HL-60/S4 (cell line): Measurements from ENCODE around the gene HYI.

Source experiments
- in situ Hi-C: fragments of 300-500 bp; cut with MboI; formaldehyde crosslinking; loops from 2 replicates; pipeline ENCODE4 v1.14.3; 2022; ENCODE audit warnings: low sequenced_read_pairs

The HYI gene

DNA sequence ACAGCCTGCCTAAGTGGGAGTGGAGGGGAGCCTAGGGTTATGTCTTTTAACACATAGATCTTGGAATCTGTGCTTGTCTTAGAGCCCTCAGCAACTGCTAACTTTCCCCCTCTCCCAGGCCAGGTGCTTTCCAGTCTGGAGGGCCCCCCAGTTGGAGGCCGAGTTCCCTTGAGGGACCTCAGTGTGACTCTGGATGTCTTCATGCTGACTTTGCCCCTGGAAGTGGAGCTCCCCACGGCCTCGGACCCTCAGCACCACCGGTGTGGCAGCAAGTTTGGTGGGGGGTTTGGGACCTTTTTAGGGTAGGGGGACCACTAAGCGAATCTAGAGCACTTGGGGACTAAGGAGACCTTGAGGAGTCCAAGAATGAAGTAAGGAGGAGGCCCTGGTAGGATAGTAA lies 22.9 kb downstream of the HYI start:
- in situ Hi-C loops: no loop called here

DNA sequence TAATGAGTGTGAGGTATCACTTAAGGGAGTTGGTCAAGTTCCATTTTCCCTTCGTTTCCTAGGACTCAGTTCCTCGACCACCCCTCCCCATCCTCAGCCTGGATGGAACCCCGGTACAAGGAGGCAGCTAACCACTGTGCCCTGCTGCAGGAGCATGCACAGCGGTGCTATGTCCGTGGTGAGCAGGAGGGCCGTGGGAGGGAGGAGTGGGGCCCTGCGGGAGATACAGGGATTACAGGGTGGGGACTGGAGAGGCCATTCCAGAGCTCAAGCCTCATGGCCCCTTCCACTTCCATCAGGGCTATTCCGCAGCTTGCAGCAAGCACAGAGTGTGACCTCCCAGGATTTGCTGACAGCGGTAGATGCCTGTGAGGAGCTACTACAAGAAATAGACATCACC lies 25.8 kb downstream of the HYI start:
- in situ Hi-C loops: no loop called here

DNA sequence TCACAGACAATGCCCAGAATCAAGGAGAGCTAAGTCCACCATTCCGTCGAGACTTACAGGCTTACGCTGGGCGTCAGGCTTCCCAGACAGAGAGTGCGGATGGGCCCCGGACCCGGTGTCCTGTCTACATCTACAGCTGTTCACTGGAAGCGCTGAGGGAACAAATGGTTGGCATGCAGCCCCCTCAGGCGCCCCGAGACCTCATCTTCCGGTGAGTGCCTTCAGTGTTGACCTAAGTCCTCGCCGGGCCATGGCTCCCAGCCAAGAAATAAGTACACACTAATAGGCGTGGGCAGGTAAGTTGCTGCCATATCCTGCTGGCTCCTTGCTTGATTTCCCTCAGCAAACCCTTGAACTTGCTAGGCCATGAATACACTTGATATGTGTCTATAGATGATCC lies 26.2 kb downstream of the HYI start:
- in situ Hi-C loops: no loop called here

DNA sequence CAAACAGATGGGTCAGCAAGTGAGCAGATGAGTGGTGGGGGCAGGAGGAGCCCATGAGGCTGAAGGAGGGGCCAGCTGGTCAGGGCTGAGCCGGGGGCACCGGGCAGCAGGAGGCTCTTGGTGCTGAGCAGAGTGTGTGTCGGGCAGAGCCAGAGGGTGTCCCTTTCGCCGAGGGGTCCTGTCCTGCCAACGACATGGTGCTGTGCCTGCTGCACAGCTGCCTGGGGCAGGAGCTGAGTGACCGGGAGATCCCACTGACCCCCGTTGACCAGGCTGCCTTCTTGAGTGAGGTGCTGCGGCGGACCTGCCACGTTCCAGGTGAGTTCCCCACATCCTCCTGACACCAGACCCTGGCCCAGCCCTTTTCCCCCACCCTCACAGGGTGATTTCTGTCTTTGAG lies 27.5 kb downstream of the HYI start:
- in situ Hi-C loops: no loop called here

DNA sequence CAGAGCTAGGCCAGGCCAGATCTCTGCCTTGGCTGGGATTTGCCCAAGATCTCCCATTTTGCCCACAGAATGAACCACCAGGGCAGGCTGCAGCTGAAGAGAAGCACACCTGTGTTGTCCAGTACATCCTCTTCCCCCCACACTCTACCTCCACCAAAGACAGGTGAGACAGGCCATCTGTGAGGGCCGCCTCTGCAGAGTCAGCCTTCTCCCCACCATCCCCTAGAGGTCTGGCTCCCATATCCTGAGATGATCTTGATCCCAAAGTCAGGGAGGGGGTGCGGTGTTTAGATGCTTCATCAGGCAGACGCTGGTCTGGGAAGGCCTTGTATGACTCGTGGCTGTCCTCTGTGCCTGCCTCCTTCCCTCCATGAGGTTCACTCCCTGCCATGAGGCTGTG lies 28.7 kb downstream of the HYI start:
- in situ Hi-C loops: no loop called here

DNA sequence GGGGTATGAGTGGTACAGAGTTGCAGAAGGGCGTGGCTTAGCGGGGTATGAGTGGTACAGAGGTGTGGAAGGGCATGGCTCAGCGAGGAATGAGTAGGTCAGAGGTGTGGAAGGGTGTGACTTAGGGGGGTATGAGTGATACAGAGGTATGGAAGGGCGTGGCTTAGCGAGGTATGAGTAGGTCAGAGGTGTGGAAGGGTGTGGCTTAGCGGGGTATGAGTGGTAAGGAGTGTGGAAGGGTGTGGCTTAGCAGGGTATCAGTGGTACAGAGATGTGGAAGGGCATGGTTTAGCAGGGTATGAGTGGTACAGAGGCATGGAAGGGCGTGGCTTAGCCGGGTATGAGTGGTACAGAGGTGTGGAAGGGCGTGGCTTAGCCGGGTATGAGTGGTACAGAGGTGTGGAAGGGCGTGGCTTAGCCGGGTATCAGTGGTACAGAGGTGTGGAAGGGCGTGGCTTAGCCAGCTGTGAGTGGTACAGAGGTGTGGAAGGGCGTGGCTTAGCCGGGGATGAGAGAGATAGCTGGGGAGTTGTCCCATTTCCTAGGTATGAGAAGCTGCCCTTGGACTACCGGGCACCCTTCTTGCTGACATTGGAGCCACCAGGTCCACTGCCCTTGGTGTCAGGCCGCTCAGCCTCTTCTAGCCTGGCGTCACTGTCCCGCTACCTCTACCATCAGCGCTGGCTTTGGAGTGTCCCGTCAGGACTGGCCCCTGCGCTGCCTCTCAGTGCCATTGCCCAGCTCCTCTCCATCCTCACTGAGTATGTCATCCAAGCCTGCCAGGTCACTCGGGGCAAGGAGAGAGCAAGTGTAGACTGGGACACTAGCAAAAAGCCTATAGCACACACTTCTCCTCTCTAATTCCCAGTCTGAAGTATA lies 29.8 kb downstream of the HYI start:
- in situ Hi-C loops: loop anchor here (25.0 kb wide), 1 partner anchor 187 kb away; no protein-coding TSS in a partner anchor

DNA sequence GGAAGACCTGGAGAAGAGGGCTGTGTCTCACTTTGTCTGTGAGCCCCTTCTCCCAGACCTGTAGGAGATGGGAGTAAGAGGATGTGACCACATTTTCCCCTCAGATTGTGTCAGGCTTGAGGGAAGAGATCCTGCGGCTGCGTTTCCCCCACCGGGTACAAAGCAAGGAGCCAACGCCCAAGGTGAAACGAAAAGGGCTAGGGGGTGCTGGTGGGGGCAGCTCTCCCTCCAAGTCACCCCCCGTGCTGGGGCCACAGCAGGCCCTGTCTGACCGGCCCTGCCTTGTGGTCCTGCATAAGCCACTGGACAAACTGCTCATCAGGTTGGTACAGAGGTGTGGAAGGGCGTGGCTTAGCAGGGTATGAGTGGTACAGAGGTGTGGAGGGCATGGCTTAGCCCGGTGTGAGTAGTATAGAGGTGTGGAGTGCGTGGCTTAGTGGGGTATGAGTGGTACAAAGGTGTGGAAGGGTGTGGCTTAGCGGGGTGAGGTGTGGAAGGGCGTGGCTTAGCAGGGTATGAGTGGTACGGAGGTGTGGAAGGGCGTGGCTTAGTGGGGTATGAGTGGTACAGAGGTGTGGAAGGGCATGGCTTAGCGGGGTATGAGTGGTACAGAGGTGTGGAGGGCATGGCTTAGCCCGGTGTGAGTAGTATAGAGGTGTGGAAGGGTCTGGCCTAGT lies 30.6 kb downstream of the HYI start:
- in situ Hi-C loops: loop anchor here (25.0 kb wide), 1 partner anchor 186 kb away; no protein-coding TSS in a partner anchor

DNA sequence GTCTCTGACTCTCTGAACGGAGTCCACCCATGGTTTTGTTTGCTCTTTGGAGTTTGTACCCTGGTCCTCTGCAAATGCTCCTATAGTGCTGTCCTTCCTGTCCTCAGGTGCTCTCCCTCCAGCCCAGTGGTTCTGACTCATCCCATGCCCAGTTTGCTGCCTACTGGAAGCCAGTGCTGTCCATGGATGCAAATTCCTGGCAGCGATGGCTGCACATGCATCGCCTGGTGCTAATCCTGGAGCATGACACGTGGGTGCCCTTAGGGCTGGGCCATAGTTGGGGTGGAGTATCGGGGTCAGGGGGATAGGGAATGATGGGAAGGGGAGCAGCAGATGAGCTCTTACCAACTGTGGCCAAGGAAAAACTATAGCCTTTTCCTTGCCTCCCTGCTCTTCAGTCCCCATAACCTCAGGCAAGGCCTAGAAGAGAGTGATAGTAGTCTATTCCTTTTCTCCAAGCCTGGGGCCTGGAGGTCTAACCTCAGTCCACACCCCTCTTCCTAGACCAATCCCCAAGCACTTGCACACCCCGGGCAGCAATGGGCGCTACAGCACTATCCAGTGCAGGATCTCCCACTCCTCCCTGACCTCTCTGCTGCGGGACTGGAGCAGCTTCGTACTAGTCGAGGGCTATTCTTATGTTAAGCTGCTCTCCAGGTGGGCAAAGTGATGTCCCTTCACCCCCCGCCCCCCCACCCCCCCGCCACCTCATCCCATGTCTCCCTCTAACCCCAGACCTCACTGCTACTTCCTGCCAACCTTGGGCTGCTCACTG lies 31.6 kb downstream of the HYI start:
- in situ Hi-C loops: loop anchor here (25.0 kb wide), 1 partner anchor 185 kb away; no protein-coding TSS in a partner anchor

DNA sequence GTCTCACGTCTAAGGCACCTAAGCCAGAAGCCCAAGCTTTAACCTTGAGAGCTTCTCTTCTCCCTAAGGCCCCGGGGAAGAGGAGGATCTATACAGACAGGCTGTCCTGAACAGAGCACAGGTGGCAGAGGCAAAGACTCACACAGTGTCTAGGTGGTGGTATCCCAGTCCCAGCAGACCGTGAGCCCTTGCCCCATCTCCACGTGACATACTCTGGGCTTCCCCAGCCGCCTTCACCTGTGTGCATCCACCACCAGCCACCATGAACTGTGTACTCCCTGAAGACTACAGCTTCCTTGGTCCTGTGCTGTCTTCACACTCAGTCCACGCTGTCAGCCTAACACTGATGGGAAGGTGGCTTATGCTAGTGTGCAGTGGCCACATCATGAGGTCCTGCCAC lies 32.3 kb downstream of the HYI start:
- in situ Hi-C loops: loop anchor here (25.0 kb wide), 1 partner anchor 184 kb away; no protein-coding TSS in a partner anchor

DNA sequence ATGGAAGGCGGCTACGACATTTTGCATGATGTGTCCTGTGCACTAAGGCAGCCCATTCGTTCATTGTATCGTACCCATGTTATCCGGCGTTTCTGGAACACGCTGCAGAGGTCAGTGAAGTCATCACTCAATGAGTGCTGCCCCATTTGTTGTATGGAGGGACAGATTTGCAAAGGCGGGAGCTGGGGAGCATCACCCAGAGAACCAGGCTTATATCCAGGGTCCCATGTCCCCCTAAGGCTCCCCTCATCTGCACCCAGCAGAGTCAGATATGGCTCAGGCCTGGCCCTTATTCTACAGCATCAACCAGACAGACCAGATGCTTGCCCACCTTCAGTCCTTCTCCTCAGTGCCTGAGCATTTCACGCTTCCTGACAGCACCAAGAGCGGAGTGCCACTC lies 32.9 kb downstream of the HYI start:
- in situ Hi-C loops: loop anchor here (25.0 kb wide), 1 partner anchor 184 kb away; no protein-coding TSS in a partner anchor

DNA sequence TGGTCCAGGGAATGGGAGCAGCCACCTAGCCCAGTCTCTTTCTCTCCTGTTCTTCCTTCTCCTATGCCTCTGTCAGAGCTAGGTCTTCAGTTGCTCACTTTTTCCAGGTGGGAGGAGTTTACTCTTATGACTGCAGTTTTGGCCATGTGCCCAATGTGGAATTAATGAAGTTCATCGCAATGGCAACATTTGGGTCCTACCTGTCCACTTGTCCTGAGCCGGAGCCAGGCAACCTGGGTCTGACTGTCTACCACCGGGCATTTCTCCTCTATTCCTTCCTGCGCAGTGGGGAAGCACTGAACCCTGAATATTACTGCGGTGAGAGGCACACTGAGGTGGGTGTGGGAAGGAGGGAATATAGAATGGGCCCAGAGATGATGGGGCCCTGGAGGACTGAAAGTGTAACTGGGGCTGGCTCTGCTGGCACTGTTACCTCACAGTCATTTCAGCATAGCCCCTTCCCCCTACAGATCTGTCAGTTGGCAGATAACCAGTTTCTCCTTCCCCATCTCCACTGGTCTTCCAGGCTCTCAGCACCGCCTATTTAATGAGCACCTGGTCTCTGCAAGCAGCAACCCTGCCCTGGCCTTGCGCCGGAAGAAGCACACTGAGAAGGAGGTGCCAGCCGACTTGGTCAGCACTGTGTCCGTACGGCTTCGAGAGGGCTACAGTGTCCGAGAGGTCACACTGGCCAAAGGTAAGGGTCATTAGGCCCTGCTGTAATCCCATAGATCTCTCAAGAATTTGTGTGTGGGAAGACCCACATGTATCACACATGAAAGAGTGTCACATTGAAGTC lies 33.9 kb downstream of the HYI start:
- in situ Hi-C loops: loop anchor here (25.0 kb wide), 1 partner anchor 183 kb away; no protein-coding TSS in a partner anchor

DNA sequence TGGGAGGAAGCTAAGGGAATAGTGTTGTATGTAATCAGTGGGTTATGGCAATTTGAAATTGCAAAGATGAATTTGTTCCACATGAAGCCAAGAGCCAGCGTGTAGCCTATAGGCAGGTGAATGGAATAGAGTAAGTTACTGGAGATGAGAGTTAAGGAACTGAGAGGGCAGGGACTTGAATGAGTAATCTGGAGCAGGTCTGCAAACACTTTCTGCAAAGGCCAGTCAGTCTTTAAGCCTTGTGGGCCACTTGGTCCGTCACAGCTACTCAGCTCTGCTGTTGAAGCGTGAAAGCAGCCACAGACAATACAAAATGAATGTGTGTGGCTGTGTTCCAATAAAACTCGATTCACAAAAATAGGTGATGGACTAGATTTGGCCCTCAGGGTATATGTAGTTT lies 34.9 kb downstream of the HYI start:
- in situ Hi-C loops: loop anchor here (25.0 kb wide), 1 partner anchor 182 kb away; no protein-coding TSS in a partner anchor

DNA sequence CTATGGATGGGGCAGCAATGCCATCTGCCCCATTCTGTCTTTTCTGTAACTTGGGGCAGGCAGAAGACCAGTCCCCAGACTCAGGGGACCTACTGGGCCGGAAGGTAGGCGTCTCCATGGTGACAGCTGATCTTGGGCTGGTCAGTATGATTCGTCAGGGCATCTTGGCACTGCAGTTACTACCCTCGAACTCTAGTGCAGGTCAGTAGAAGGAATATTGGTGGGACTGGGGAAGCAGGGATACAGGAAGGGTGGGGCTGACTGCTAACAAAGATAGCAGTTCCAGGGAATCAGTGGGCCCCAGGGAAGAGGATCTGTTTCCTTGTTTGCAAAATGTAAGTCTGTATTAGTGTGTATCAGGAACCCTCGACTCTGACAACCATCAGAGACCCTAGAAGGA lies 37.8 kb downstream of the HYI start:
- in situ Hi-C loops: loop anchor here (25.0 kb wide), 1 partner anchor 179 kb away; no protein-coding TSS in a partner anchor

DNA sequence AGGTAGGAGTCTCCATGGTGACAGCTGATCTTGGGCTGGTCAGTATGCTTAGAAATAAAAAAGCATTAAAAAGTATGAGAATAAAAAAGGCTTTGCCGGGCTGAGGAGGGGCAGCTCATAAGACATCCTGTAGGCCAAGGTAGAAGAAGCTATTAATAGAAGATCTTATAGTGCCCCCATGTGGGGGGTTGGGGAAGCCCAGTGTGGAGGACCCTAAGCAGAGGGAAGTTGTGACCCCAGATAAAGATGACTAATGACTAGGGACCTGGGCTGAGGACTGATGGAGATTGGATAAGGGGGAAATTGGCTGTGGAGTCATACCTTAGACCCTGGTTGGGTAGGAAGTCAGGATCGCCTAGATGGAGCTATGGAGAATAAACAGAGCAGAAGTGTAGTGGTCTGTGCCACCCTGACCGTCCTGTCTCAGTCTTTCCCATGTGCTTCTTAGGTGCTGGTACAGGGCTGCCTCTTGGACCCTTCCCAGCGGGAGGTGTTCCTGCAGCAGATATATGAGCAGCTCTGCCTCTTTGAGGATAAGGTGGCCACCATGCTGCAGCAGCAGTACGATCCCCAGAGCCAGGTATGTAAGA lies 39.0 kb downstream of the HYI start:
- in situ Hi-C loops: loop anchor here (25.0 kb wide), 1 partner anchor 177 kb away; no protein-coding TSS in a partner anchor

DNA sequence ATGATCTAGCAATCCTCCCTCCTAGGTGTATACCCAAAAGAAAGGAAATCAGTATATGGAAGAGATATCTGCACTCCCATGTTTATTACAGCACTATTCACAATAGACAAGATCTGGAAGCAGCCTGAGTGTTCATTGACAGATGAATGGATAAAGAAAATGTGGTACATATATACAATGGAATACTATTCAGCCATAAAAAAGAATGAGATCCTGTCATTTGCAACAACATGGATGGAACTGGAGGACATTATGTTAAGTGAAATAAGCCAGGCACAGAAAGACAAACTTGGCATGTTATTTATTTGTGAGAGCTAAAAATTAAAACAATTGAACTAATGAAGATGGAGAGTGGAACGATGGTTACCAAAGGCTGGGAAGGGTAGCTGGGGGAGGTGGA lies 40.3 kb downstream of the HYI start:
- in situ Hi-C loops: loop anchor here (25.0 kb wide), 1 partner anchor 176 kb away; no protein-coding TSS in a partner anchor

DNA sequence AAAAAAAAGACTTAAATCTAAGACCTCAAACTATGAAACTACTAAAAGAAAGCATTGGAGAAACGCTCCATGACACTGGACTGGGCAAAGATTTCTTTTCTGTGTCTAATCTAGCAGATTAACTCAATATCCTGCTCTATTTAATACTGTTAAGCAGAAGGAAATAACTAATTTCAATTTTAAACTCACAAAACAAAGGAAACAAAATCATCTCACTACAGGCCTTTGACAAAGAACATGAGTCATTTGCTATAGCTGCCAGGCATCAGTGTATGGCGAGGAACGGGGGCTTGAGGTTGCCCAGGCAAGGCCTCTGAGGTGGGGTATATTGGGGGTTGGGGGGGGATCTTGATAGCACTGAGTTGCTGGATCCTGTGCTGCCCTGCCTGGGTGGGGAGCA lies 43.2 kb downstream of the HYI start:
- in situ Hi-C loops: loop anchor here (25.0 kb wide), 1 partner anchor 173 kb away; no protein-coding TSS in a partner anchor

DNA sequence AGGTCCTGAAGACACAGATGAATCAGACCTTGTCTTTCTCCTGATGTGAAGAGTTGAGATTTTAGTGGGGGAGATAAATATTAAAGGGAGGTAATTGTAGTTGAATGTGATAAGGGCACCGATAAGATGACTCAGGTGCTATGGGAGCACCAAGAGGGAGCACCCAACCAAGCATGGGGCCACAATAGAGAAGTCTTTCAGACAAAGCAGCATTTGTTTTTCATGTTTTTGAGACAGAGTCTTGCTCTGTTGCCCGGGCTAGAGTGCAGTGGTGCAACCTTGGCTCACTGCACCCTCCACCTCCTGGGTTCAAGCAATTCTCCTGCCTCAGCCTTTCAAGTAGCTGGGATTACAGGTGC lies 47.9 kb downstream of the HYI start:
- in situ Hi-C loops: loop anchor here (25.0 kb wide), 1 partner anchor 169 kb away; no protein-coding TSS in a partner anchor

DNA sequence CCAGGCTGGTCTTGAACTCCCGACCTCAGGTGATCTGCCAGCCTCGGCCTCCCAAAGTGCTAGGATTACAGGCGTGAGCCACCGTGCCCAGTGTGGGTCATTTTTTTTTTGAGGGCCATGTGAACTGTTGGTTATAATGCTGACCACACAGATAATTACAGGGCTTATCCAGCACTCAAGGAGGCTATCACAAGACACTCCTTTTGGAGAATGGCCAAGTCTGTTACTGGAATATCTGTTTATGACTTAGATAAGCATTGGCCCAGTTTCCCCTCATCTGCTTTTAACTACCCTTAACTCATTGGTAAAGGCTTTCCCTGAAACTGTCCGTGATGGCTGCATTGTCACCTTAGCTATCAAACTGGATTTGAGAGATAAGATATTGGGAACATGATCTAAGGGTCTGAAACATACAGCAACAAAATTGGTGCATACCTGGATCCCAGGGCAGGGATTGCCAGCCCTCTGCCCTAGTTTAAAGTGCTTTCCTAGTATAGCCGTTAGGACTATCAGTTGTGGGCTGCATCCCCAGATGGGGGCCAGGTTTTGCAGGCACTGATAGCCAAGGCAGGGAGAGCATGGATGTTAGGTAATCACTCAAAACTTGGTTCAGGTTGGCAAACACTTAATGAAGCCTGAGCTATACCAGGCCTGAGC lies 48.4 kb downstream of the HYI start:
- in situ Hi-C loops: loop anchor here (25.0 kb wide), 1 partner anchor 168 kb away; no protein-coding TSS in a partner anchor

DNA sequence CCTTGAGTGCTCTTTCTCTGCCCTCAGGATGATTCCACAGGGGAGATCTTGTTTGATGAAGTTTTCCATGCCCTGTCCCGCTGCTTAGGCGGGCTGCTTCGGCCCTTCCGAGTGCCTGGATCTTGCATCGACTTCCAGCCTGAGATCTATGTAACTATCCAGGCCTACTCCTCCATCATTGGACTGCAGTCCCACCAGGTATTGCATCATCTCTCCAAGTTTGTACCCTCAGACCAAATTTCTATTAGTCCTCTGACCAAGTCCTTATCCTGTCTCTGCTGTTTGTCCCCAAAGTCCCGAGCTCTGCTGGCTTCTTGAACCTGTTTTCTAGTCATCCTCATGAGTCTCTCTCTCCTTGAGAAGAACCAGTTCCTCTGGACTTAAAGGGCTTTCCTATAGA lies 49.4 kb downstream of the HYI start:
- in situ Hi-C loops: loop anchor here (25.0 kb wide), 1 partner anchor 167 kb away; no protein-coding TSS in a partner anchor
